ENCODE measurements around the gene ABCC1.
"Not testable (repeated sequence)": the region's sequence is repeated elsewhere in the genome, so short reads cannot be mapped to it uniquely, and the experiment has no call there.

Gene ABCC1
- total RNA-seq, result 135 to 241 (median 152) reads per million in 4 experiments

GRCh38 chr16:15949210-15950160 is at the start of gene ABCC1:
Gene ABCC1 (plus strand): TSS chr16:15949616. CDS start chr16:15949752, 136 bp downstream.
- DNase-seq, result peak; percentile 51

DNA sequence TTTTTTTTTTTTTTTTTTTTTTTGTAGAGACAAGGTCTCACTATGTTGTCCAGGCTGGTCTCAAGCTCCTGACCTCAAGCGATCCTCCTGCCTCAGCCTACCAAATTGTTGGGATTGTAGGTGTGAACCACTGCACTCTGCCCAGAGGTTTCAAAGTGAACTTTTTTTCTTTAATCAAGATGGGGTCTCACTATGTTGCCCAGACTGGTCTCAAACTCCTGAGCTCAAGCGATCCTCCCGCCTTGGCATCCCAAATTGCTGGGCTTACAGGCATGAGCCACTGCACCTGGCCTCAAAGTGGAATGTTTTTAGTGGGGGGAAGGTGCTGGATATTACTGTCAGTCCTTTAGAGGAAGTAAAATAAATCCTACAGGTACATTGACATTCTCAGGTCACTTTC is 49.1 kb upstream of the ABCC1 start:
- no peak for DNase-seq

DNA sequence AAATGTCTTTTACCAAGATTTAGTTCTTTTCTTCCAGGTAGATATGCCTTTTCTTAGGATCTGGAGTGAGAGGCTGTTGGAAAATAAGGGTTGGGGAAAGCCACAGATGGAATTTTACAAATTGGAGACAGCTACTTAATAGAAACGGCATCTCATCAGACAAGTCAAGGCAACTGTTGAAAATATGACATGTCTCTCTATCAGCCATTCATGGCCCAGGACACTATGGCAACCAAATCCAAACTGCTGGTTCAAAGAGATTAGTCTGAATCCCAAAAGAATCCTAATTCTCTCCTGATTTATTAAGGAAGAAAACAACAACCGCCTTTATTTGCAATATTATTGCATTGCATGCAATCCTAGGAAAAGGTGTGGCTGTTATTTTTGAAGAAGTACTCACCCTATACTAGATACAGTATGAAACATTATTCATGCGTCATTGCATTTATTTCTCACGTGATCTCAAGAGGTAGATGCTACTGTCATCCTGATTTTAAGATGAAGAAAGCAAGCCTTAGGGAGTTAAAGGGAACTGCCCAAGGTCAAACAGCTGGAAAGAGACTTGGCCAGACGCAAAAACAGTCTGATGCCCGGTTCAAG is 48.4 kb upstream of the ABCC1 start:
- no peak for DNase-seq

- DNase-seq, result no peak
Observed at GRCh38 chr16:15903960-15904359, 45.5 kb upstream of the ABCC1 start.

DNA sequence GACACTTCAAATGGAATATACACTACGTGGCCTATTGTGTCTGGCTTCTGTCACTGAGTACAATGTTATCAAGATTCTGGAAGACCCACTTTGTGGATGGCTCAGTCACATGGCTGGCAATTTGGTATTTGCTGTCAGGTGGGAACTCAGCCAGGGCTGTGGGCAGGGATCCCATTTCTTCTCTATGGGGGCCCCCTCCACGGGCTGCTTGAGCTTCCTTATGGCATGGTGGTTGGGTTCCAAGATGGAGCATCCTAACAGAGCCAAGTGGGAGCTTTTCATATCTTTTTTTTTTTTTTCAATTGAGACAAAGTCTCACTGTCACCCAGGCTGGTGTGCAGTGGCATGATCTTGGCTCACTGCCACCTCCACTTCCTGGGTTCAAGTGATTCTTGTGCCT is 43.0 kb upstream of the ABCC1 start:
- DNase-seq, result no peak

DNA sequence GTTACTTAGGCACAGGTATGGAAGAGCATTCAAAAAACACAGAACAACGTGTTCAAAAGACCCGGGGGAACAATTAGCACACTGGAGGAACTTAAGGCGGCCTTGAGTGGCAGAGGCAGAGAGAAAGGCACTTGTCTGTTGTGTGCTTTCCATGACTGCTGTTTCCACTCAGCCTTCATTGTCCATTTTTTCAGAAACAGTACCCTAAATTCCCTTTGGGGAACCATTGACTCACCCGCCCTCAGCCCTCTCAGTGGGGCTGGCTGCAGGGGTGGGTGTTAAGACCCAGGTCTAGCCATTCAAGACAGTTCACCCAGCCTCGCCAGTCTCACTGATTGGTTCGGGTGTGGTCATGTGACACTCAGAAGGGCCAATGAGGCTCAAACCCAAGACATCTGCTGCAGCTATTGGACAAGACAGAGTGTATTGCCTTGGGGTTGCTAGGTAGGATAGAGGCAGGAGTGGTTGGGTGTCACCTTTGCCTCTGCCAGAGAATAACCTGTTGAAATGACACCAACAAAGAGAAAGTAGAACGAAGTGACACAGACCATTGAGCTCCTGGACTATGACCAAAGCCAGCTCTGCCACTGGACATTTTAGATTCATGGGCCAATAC is 41.4 kb upstream of the ABCC1 start:
- no peak for DNase-seq

DNA sequence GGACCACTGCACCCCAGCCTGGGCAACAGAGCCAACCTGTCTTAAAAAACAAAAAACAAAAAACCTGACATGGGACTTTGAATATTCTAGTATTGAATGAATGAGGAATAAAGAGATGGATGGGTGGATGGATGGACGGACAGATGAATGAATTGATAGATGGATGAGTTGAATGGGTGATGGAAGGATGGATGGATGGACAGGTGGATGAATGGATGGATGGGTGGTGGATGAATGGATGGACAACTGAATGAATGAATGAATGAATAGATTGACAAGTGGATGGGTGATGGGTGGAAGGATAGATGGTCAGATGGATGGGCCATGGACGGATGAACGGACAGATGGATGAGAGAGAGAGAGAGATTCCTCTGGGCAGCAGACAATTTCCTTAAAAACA is 38.2 kb upstream of the ABCC1 start:
- no peak for DNase-seq

DNA sequence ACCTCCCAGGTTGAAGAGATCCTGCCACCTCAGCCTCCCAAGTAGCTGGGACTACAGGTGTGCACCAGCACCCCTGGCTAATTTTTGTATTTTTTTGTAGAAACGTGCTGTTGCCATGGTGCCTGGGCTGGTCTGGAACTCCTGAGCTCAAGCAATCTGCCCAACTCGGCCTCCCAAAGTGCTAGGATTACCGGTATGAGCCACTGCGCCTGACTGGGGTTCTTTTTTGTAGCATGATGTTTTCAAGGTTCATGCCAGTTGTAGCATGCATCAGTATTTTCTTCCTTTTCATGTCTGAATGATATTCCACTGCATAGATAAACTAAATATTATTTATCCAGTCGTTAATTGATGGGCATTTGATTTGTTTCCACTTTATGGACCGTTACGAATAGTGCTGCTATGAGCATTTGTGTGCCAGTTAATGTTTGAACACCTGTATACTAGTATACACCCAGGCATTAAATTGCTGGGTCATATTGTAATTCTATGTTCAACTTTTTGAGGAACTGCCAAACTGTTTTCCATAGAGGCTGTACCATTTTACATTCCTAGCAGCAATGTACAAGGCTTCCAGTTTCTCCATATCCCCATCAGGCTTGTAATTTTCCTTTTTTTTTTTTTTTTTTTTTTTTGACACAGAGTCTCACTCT is 36.2 kb upstream of the ABCC1 start:
- no peak for DNase-seq

- DNase-seq, result no peak
Observed at GRCh38 chr16:15915555-15916081, 33.8 kb upstream of the ABCC1 start.

- DNase-seq, result no peak
Observed at GRCh38 chr16:15916323-15916722, 33.1 kb upstream of the ABCC1 start.

DNA sequence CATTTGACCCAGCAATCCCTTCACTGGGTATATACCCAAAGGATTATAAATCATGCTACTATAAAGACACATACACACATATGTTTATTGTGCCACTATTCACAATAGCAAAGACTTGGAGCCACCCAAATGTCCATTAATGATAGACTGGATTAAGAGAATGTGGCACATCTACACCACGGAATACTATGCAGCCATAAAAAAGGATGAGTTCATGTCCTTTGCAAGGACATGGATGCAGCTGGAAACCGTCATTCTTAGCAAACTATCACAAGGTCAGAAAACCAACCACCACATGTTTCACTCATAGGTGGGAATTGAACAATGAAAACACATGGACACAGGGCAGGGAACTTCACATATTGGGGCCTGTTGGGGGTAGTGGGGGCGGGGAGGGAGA is 31.1 kb upstream of the ABCC1 start:
- not testable (repeated sequence) for DNase-seq

GRCh38 chr16:15919331-15919730 is 30.1 kb upstream of the ABCC1 start:
- no peak for DNase-seq

GRCh38 chr16:15924996-15925395 is 24.4 kb upstream of the ABCC1 start:
- no peak for DNase-seq

DNA sequence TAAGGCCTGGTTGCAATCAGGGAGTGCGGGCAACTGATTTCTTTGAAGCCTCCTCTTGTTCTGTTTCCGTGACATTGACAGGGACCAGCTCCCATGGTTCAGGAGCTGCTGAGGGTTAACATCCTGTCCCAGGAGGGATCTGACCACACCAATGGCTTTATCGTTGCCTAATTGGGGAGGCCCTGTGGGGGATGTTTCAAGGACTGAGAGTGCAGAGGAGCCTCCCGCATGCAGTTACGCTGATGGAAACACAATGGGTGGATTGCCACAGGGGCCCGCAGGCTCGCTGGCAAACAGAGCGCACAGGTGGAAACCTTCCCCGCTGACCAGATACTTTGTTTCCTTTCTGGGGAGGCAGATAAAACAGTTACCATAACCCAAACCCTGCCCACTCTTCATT is 23.8 kb upstream of the ABCC1 start:
- DNase-seq, result no peak

DNA sequence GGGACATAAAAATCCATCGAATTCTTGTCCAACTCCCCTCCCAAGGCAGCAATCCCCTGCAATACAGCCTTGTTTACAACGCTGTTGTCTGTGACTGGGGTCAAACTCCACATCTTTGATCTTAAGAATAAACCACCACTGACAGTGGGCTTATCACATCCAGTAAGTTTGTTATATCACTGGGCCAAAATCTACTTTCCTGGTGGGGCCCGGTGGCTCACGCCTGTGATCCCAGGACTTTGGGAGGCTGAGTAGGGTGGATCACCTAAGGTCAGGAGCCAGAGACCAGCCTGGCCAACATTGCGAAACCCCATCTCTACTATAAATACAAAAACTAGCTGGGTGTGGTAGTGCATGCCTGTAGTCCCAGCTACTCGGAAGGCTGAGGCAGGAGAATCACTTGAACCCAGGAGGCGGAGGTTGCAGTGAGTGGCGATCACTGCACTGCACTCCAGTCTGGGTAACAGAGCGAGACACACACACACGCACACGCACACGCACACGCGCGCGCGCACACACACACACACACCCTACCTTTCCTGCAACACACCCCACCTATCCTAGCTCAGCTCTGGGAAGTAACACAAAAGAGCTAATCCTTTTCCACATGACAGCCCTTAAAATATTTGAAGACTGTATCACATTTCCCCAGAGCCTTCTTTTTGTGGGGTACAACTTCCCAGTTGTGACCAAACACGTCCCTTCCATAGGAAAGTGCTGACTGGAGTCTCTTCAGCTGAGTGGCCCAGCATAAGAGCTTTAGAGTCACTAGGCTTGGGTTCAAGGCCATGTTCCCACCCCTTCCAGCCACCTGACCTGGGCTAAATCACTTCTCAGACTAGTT is 20.9 kb upstream of the ABCC1 start:
- no peak for DNase-seq

GRCh38 chr16:15932939-15933338 is 16.5 kb upstream of the ABCC1 start:
- DNase-seq, result no peak

DNA sequence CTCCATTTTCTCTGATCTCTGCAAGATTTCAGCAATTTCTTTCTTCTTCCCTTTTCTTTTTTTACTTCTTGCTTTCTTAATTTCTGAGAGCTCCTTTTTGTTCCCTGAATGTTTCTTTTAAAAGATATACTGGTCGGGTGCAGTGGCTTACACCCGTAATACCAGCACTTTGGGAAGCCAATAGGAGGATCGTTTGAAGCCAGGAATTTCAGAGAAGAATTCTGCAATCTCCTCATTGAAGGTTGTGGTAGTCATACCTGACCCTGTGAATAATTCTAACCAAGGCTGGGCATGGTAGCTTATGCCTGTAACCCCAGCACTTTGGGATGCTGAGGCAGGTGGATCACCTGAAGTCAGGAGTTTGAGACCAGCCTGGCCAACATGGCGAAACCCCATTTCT is 15.6 kb upstream of the ABCC1 start:
- no peak for DNase-seq

DNA sequence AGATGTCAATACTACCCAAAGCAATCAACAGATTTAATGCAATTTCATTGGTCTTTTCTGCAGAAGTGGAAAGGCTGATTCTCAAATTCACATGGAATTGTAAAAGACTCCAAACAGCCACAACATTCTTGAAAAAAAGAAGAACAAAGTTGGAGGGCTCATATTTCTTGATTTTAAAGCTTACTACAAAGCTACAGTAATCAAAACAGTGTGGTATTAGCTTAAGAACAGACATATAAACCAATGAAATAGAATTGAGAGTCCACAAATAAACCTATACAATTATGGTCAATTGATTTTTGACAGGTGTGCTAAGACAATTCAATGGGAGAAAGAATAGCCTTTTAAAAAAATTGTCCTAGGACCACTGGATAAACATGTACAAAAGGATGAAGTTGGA is 14.4 kb upstream of the ABCC1 start:
- DNase-seq, result no peak

DNA sequence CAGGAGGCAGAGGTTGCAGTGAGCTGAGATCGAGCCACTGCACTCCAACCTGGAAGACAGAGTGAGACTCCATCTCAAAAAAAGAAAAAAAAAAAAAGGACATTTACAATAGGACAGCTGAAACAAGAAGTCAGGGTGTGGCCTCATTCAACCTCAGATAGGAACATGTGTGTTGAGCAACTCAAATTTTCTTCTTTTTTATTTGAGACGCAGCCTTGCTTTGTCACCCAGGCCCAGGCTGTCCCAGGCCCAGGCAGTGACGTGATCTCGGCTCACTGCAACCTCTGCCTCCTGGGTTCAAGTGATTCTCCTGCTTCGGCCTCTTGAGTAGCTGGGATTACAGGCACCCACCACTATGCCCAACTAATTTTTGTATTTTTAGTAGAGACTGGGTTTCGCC is 12.6 kb upstream of the ABCC1 start:
- DNase-seq, result not testable (repeated sequence)

- DNase-seq, result no peak
Observed at GRCh38 chr16:15942931-15943690, 6.3 kb upstream of the ABCC1 start.
